HG02678 (cell line): ENCODE measurements around the gene VMO1.
A peak's percentile ranks its signal among the peaks of the same experiment; 100 is the strongest.

Experiments
- ATAC-seq: cut with Tn5 transposase; IDR thresholded peaks from one replicate; pipeline ENCODE4 v1.9.1; 2021; ENCODE audit warnings: mild to moderate bottlenecking, moderate library complexity; ENCODE audit not compliant: unreplicated experiment

The VMO1 gene

DNA sequence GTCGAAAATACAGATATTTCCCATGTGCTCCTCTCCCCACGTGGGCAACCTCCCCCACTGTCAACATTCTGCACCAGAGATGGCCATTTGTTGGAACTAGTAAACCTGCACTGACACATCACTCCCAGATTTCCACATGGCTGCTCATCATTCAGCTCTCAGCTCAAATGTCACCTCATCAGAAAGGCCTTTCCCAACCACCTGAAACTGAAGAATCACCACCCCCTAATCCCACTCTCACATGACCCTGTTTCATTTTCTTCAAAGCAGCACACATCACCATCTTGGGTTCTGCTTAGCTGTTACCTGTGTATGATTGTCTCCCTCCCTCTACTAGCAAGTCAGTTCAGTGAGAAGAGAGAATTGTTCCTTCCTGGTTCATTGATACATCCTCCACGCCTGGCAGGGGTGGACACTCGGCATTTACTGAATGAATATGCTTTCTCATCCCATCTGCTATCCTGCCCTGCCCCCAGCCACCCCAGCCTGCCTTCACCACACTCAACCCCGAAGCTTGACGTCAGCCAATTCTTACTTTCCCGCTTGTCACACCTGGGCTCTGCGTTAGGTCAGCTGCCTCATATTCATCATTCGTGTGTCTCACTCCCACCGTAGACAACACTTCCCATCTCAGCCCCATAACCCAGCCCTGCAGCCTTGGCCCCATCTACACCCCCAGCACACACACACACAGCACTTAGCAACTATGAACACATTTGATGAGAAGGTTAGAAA, 14.5 kb upstream of the VMO1 start:
- no peak for ATAC-seq

DNA sequence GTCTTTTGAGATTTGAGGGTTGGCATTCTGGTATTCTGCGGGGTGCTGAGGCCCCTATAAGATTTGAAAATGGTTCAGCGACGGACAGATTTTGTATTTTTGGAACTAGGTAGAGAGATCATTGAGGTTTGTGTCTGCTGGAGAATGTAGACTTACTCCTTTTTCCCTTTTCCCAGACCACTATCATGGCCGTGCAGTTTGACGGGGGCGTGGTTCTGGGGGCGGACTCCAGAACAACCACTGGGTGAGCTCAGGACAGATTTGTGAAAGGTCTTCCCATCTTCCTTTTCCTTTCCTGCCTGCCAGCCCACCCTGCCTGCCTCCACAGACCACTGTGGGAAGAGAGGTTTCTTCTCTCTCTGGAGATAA, 10.4 kb upstream of the VMO1 start:
- ATAC-seq: no peak

DNA sequence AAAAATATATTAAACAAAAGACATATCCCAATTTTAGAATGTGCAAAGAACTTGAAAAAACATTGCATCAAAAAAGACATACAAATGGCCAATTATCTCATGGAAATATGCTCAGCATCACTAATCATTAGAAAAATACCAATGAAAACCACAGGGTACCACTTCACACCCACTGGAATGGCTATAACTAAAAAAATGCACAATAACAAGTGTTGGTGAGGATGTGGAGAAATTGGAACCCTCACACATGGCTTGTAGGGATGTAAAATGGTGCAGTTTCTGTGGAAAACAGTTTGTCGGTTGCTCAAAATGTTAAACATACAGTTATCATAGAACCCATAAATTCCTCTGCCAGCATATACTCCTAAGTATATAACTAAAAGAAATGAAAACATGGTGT, 9.0 kb upstream of the VMO1 start:
- ATAC-seq: no peak

DNA sequence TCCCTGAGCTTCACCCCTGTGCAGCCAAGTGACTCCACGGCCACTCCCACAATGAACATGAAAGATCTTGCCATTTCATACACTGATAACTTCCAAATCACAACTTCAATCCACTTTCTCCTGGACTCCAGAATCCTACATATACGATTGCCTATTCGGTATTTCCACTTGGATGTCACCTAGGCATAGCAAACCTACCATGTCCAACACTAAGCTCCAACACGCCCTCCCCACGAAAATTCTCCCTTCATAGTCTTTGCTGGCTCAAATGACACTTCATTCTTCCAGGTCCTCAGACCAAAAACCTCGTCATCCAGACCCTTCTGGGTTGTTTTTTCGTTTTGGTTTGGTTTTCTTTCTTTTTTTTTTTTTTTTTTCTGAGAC, 4.5 kb upstream of the VMO1 start:
- ATAC-seq: no peak

DNA sequence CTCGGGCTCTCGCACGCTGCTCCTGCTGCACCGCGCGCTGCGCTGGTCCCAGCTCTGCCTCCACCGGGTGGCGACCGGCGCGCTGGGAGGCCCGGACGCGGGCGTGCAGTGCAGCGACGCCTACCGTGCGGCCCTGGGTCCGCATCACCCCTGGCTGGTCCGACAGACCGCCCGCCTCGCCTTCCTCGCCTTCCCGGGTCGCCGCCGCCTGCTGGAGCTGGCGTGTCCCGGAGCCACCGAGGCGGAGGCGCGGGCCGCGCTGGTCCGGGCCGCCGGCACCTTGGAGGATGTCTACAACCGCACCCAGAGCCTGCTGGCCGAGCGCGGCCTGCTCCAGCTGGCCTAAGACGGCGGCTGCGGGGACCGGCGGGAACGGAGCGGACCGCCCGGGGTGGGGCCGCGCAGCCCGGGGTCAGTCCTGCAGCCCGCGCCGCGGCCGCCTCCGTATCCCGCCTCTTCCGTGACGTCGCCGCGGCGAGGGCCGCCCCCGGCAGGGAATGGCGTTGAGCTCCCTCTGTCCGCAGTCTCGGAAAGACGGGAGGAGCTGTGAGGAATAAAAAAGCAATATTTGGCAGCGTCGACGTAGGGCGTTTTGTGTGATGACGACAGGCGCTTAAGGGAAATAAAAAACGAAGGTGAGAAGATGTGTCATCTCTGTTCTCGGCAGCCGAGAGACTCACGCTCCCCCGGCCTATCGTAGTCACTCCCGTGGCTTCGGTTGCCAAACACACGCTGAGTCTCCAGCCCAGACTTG, 4.0 kb upstream of the VMO1 start:
- ATAC-seq: peak; percentile 92

DNA sequence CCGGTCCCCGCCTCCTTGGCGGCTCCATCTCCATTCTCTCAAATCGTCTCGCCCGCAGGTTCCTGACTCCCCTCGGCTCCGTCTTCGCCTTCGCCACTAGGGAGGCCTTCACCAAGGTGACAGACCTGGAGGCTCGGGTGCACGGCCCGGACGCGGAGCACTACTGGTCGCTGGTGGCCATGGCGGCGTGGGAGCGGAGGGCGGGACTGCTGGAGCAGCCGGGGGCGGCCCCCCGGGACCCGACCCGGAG, 3.5 kb upstream of the VMO1 start:
- no peak for ATAC-seq

DNA sequence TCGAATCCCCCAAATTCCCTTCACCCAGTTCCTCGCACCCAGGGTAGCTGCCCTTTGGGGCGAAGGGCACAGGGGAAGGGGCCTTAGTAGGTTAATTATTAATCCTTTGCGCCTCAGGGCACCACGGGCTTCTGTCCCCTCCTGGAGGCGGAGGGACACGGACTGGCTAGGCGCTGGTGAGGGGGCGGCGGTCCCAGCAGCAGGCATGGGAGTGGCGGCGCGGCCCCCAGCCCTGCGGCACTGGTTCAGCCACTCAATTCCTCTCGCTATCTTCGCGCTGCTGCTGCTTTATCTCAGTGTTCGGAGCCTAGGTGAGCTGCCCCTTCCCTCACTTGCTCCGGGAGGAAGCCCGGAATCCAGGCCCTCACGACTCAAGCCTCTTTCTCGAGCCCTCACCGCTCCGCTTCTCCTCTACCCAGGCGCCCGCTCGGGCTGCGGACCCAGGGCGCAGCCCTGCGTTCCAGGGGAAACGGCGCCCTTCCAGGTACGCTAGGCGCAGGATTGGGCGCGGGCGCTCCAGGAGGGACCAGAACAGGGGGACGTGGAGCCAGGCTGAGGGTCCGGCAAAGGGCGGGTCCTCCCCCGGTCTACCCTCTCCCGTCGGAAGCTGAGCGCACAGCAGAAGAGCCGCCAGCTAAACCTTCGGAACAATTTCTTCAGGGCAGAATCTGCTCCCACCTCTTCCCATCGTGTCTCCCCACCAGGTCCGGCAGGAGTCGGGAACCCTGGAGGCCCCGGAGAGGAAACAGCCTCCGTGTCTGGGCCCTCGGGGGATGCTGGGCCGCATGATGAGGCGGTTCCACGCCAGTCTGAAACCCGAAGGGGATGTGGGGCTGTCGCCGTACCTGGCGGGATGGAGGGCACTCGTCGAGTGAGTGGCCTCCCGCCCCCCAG, 2.9 kb upstream of the VMO1 start, which contains the start of gene GLTPD2:
Gene GLTPD2, plus strand, starts transcription at position 158 of the 894 bp plus-strand sequence. Its CDS starts 48 bp downstream, at position 206.
- no peak for ATAC-seq

DNA sequence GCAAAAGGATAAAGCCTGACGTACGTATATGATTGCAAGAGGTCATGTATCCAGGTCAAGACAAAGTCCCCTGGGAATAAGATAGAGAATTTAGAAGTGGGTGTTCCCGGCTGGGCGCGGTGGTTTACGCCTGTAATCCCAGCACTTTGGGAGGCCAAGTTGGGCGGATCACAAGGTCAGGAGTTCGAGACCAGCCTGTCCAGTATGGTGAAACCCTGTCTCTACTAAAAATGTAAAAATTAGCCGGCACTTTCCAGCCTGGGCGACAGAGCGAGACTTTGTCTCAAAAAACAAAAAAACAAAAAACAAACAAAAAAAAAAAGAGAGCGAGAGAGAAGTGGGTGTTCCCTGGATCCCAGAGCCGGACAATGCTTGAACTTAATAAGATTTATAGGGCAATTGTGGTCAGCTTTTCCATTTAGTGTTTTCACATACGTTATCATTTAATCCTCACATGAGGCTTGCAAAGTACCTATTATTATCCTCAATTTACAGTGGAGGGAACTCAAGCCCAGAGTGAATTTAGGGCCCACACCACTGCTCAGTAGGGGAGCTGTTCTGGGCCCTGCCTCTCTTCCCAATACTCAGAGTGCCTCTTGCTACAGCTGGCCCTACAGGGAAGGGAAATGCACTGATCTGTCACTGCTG, 2.1 kb upstream of the VMO1 start:
- ATAC-seq: no peak

DNA sequence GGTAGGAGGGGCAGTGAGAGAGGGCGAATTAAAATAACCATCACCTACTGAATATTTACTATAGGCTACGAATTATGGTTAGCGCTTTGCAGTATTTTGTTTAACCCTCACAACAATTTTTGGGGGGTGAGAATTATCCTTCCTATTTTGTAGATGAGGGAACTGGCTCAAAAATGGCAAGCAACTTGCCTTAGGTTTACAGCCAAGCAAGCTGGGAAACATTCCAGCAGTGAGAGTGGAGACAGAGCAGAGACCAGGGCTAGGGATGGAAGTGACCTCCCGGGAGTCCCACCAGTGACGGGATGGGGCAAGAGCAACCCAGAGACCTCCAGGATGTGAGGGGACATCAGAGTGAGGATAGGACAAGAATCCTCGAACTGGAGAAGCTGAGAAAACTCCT, 352 bp upstream of the VMO1 start:
- ATAC-seq: no peak

DNA sequence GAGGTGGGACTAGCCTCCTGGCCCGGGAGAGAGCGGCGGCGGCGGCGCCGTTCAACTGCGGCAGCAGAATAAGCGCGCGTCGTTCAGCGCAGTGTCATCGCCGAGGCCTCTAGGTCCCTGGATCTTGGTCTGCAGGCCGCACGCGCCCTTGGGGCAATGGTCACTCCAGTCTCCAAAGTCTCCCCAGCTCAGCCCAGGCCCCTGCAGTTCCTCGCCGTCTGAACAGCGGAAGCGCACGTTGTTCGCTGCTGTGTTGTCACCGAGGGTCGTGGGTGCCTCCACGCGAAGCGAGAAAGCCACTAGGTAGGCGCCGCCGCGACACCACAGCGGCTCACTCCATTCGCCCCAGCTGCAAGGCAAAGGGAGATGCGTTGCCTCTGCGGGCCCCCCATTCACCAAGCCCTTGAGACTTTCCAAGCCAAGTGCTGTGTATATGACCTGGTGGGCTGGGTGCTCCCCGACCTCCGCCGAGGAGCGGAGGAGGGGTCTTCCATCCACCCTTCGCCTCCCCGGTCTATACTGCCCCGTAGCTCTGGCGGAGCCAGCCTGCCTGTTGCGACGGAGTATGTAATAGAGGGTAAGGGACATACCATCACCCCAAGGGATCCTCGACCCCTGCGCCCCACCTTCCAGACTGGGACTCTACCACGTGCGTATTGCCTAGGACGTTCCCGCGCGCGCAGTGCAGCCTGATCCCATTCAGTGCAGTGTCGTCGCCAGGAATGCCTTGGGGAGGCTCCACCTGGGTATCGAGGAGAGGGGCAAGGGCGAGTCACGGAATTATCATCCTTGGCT, 656 bp downstream of the VMO1 start:
- no peak for ATAC-seq

DNA sequence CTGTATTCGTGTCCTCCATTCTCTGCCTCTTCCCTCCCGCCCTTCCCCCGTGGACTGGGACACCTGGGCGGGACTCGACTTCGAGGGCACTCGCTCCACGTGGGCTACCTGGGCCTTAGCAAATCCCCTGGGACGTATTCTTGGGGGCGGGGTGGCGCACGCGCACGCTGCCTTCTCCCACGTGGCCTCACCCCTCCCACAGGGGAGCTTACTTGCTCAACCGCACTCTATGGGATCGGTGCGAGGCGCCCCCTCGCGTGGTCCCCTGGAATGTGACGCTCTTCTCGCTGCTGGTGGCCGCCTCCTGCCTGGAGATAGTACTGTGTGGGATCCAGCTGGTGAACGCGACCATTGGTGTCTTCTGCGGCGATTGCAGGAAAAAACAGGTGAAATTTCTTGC, 3.5 kb downstream of the VMO1 start:
- ATAC-seq: no peak

DNA sequence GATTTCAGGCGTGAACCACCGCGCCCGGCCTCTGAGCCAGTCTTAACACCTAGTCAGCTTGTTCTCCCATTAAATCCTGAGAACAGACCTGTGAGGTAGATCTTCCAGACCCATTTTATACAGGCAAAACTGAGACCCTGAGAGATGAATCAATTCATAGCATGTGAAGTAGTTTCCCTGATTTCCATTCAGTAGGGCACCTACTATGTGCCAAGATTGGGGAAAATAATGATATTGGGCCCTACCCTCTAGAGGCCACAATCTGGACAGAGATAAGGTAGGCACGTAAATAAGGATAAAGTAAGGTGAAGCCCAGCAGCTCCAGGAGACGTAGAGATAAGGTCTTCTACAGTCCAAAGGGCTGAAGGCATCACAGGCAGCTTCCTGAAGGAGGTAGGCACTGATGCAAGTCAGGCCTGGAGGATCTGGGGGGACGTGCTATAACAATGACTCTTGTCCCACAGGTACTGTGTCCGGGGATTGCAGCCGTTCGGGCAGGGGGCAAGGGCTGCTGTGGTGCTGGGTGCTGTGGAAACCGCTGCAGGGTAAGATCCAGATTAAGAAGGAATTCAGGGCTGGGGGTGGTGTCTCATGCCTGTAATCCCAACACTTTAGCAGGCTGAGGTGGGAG, 5.7 kb downstream of the VMO1 start:
- no peak for ATAC-seq

DNA sequence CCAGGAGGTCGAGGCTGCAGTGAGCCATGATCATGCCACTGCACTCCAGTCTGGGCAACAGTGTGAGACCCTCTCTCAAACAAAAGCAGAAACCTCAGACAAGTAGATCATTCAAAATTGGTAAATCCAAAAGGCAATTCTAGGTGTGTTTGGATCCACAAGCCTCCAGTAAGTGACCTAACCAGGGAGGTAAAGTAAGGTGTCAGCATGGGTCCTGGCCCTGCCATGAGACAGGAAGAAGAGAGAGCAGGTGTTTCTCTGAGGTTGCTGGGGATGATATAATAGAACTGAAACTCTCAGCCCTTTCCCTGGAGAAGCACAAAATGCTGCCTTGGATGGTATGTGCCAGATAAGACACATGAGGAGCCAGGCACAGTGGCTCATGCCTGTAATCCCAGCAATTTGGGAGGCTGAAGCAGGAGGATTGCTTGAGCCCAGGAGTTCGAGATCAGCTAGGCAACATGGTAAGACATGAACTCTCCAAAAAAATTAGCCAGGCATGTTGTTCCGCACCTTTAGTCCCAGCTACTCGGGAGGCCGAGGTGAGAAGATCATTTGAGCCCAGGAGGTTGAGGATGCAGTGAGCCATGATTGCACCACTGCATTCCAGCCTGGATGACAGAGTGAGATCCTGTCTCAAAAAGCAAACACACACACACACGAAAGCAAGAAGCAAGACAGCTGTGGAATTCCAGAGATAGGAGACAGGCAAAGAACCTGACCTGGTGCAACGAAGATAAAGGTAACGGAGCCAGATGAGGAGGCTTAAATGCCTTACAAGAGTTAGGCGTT, 8.0 kb downstream of the VMO1 start:
- no peak for ATAC-seq

DNA sequence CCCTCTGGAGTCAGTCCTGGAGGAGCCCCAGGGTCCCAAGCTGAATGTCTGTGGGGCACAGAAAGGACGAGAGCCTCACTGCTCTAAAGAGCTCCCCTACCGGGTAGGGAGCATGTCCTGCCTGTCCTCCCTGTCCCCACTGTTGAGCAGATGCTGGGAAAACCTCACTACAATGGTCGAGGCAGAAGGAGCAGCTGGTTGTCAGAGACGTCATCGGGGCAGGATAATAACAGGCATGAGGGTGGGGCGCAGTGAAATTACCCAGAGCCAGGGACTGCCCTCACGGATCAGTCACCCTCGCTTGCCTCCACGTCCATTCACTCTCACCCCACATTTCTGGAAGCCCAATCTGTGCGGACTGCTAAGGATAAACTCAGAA, 13.9 kb downstream of the VMO1 start:
- ATAC-seq: no peak

DNA sequence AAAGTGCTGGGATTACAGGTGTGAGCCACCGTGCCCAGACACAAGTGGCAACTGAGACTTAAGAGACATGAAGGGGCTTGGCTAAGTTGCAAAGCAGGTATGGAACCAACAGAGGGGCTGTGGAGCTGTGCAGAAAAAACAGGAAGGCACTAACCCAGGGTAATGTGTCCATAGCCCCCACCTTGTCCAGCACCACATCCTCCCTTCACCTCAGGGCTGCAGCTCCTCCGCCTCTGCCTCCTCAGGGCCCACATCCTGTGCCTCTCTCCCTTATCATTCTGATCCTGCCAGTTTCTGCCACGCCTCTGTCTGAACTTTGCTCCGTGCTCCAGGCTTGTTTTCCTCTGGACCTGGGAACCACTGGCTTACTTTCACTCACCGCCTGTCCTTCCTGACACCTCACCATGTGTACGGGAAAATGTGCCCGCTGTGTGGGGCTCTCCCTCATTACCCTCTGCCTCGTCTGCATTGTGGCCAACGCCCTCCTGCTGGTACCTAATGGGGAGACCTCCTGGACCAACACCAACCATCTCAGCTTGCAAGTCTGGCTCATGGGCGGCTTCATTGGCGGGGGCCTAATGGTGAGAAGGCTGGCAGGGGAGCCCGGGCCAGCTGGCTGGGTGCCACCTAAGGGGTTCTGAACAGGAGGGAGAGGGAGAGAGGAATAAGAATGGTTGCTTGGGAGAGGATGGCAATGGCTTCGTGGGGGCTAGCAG, 14.5 kb downstream of the VMO1 start, which contains the start of gene TM4SF5:
Gene TM4SF5, plus strand, starts transcription at position 368 of the 716 bp plus-strand sequence. Its CDS starts 37 bp downstream, at position 405.
- ATAC-seq: no peak

DNA sequence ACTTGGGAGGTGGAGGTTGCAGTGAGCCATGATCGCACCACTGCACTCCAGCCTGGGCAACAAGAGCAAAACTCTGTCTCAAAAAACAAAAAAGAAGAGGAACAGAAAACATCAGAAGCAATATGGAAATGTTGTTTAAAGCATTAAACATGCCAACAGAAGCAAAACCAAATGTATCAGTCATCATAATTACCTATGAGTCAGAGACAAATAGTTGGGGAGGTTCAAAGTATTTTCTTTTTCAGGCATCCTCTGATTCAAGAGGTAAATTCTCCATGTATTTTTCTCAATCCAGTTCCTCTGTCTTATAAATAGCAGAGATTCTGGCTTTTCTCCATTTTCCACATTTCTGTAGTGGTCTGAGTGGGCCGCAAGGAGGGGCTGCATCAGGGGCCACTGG, 16.5 kb downstream of the VMO1 start:
- no peak for ATAC-seq

DNA sequence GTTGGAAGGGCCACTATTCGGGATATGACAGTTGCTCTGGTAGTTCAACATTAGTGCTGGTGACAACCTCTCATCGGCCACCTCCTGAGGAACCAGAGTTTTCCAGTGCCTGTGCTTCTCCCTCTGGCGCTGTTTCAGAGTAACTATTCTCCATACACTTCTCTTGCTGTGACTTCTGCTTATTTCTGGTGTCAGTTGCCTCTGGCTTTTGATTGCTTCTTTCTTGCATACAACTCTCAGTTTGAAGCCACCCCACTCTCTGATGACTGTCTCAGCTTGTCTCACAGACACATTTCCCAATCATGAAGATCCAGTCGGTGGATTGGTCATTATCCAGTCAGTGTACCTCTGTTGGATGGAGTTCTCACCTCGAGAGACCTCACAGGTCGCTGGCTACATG, 17.9 kb downstream of the VMO1 start:
- no peak for ATAC-seq

DNA sequence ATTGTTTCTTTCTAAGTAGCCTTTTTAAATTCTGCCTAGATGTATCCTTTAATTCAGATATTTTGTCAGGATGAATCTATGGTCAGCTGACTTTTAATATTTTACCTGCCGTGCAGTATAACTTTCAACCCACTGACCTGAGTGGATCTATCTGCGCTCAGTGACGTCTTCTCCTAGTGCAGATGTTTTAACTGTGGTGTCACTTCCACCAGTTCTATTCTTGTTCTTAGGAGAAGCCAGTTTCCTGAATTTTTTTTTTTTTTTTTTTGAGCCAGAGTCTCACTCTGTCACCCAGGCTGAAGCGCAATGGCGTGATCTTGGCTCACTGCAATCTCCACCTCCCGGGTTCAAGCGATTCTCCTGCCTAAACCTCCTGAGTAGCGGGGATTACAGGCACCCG, 19.4 kb downstream of the VMO1 start:
- ATAC-seq: no peak

DNA sequence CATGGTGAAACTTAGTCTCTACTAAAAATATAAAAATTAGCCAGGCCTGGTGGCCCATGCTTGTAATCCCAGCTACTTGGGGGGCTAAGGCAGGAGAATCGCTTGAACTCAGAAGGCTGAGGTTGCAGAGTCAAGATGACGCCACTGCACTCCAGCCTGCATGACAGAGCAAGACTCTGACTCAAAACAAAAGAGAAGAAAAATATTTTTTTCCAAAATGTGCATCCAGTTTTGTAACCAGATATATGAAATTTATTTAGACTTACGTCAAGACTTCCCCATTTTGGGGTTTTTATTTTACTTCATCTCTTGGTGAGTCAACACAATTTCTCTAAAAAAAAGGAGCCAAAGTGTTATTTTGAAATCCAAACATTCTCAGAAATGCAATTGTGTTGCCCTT, 20.0 kb downstream of the VMO1 start:
- ATAC-seq: no peak
